Glutamatergic neuron (in vitro differentiated cells): ENCODE measurements around the gene AHCYL2. TPM values are rescaled to one million over a fixed set of nuclear protein-coding genes. Genes with fewer than 3 reads are reported as not detected.

ENCODE experiments used
- DNase-seq: peaks from one replicate; pipeline ENCODE4 v3.0.0; 2022
- H3K27ac Mint-ChIP-seq: one replicate; pipeline ENCODE4 v1.8.0; 2020; ENCODE audit warnings: mild to moderate bottlenecking, mixed read lengths, inconsistent platforms; ENCODE audit not compliant: unreplicated experiment
- H3K27me3 Mint-ChIP-seq: one replicate; pipeline ENCODE4 v1.8.0; 2020; ENCODE audit warnings: mild to moderate bottlenecking, moderate library complexity, mixed read lengths, inconsistent platforms; ENCODE audit not compliant: unreplicated experiment
- H3K36me3 Mint-ChIP-seq: one replicate; pipeline ENCODE4 v1.8.0; 2020; ENCODE audit warnings: mild to moderate bottlenecking, mixed read lengths, inconsistent platforms; ENCODE audit not compliant: unreplicated experiment
- H3K4me1 Mint-ChIP-seq: one replicate; pipeline ENCODE4 v1.8.0; 2020; ENCODE audit warnings: mild to moderate bottlenecking, low read depth, mixed read lengths, inconsistent platforms; ENCODE audit not compliant: unreplicated experiment
- H3K4me3 Mint-ChIP-seq: one replicate; pipeline ENCODE4 v1.8.0; 2020; ENCODE audit warnings: mild to moderate bottlenecking, mixed read lengths, inconsistent platforms; ENCODE audit not compliant: unreplicated experiment
- H3K9me3 Mint-ChIP-seq: one replicate; pipeline ENCODE4 v1.8.0; 2020; ENCODE audit warnings: mild to moderate bottlenecking, moderate library complexity, mixed read lengths, inconsistent platforms; ENCODE audit not compliant: unreplicated experiment
- total RNA-seq: library from RNA; stranded (reverse); fragmentation: NEBNext Ultra II Directional; extraction: Animal tissue kit (Norgen Biotek cat#: 25700); gene quantifications from one replicate; pipeline ENCODE4 v1.2.1, GENCODE V29; 2021; ENCODE audit not compliant: unreplicated experiment
- TF ChIP-seq, protein P1 (sequence below): fragments of 200-600 bp; sonication (generic); IDR thresholded peaks from one replicate; pipeline ENCODE4 v1.5.0; 2021; ENCODE audit not compliant: partially characterized antibody, unreplicated experiment

Gene AHCYL2
- total RNA-seq, 1 donor from 2014 or later = 16.8 TPM

DNA sequence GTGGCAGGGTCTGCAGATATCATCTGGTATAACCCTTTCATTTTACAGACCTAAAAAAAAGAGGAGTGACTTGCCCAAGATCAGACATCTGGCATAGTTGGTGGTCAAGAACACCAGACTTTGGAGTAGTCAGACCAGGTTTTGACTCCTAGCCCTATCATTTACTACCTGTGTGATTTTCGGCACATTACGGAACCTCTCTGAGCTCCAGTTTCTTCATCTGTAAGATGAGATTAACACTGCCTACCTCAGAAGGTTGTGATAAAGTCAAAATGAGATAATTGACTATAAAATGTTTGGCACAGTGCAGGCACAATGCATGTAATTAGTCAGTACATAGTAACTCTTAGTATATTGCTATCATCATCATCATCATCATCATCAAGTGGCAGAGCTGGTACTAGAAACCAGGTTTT lies 210.6 kb downstream of the AHCYL2 start:
- Mint-ChIP-seq H3K4me1 (peaks cover 12% of the 10 kb centered on the region), H3K36me3 (no peaks in the 10 kb centered on the region), H3K4me3 (peak overlapping the region; percentile 98), H3K27me3 (peaks cover 2% of the 10 kb centered on the region), H3K27ac (no peak overlapping the region), H3K9me3 (peaks cover 6% of the 10 kb centered on the region)
- no peak for DNase-seq
- TF ChIP-seq, protein P1, sequence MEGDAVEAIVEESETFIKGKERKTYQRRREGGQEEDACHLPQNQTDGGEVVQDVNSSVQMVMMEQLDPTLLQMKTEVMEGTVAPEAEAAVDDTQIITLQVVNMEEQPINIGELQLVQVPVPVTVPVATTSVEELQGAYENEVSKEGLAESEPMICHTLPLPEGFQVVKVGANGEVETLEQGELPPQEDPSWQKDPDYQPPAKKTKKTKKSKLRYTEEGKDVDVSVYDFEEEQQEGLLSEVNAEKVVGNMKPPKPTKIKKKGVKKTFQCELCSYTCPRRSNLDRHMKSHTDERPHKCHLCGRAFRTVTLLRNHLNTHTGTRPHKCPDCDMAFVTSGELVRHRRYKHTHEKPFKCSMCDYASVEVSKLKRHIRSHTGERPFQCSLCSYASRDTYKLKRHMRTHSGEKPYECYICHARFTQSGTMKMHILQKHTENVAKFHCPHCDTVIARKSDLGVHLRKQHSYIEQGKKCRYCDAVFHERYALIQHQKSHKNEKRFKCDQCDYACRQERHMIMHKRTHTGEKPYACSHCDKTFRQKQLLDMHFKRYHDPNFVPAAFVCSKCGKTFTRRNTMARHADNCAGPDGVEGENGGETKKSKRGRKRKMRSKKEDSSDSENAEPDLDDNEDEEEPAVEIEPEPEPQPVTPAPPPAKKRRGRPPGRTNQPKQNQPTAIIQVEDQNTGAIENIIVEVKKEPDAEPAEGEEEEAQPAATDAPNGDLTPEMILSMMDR = no peak

DNA sequence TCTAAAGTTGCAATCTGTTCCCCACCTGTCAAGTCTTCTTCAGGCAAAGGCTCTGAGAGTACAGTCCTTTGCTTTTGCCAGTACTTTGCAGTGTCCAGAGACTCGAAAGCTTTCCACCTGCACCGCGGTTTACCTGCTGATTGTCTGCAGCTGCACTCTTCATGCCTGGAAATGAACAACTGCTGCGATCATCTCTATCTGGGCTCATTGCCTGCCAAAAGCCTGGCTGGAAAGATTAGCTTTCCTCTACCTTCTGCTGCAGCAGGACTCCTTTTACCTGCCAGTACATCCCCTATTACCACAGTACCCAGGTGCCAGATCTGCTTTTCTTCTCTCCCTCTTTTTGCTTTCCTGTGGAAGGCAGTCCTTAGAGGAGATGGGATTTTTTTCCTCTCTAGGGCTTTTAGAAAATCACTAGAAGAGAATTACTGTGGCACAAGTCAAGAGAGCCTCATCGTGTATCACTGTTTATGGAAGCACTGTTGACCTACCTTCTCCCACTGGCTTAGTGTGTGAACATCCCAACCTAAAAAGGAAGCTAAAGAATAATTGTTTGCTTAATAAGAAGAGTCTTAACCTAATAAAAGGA lies 211.6 kb downstream of the AHCYL2 start:
- Mint-ChIP-seq H3K9me3 (peaks cover 6% of the 10 kb centered on the region), H3K4me1 (peaks cover 12% of the 10 kb centered on the region), H3K27ac (no peak overlapping the region), H3K27me3 (peaks cover 2% of the 10 kb centered on the region), H3K36me3 (no peaks in the 10 kb centered on the region), H3K4me3 (no peak overlapping the region)
- no peak for DNase-seq
- TF ChIP-seq, protein P1 = no peak

DNA sequence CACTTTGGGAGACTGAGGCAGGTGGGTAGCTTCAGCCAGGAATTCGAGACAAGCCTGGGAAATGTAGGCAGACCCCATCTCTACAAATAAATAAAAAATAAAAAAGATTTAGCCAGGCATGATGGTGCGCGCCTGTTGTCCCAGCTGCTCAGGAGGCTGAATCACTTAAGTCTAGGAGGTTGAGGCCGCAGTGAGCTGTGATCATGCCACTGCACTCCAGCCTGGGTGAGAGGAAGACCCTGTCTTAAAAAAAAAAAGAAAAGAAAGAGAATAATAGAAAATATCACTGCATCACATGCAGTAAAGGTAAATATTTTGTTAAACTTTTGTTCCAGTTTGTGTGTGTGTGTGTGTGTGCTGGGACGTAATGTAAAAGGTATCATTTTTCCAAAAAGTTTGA lies 212.4 kb downstream of the AHCYL2 start:
- Mint-ChIP-seq H3K36me3 (no peaks in the 10 kb centered on the region), H3K9me3 (peaks cover 6% of the 10 kb centered on the region), H3K27ac (no peak overlapping the region), H3K27me3 (peaks cover 2% of the 10 kb centered on the region), H3K4me3 (no peak overlapping the region), H3K4me1 (peaks cover 7% of the 10 kb centered on the region)
- TF ChIP-seq, protein P1 = no peak
- no peak for DNase-seq

DNA sequence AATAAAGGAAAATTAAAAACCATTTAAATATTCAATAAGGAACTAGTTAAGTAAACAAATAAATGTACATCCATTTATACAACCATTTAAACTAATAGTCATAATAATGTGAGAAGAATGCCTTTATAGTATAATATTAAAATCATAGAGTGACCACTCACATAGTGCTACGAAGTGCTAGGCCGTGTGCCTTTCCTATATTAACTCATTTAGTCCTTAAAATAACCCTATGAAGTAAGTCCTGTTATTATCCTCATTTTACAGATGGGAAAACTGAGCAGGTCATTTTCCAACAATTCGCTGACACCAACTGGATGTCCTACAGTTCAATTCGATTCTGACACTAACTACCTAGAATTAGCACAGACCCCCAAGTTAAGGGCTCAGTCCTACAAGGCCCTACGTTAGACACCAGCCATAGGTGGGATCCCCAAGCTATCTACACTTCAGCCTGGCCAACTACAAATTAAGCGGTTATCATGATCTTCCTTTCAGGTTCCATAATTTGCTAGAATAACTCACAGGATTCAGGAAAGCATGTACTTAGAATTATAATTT lies 213.5 kb downstream of the AHCYL2 start:
- peaks cover 3% of the 10 kb centered on the region for H3K9me3 Mint-ChIP-seq
- peaks cover 2% of the 10 kb centered on the region for H3K4me1 Mint-ChIP-seq
- H3K27ac Mint-ChIP-seq = no peak overlapping the region
- DNase-seq = no peak
- TF ChIP-seq, protein P1 = no peak
- H3K36me3 Mint-ChIP-seq = no peaks in the 10 kb centered on the region
- H3K4me3 Mint-ChIP-seq = no peak overlapping the region
- H3K27me3 Mint-ChIP-seq = peaks cover 2% of the 10 kb centered on the region

DNA sequence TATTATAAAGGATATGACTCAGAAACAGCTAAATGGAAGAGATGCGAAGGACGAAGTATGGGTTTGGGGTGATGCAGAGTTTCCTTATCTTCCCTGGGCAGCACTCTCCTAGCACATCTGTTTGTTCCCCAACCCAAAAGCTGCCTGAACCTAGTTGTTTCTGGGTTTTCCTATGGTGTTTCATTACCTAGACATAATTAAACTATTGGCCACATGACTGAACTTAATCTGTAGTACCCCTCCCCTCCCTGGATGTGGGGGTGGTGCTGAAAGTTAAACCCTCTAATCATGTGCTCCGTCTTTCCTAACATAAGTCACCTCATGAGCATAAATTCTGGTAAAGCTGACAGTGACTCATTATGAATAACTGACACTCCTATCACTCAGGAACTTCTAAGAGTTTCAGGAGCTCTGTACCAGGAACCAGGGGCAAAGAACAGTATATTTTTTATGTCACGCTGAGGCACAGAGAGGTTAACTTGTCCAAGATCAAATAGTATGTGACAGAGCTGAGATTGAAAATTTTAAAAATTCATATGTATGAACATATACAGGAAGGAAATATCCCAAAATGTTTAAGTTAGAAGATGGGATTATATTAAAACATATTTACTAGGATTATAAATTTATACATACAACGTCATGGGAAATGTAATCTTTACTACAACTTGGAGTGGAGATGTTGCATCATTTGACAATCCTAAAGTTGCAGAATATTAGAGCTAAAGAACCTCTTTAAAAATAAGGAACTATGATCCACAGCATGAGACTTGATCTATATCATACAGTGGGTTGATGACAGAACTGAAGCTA lies 214.2 kb downstream of the AHCYL2 start:
- Mint-ChIP-seq H3K9me3 (no peaks in the 10 kb centered on the region), H3K4me3 (no peak overlapping the region), H3K27me3 (no peaks in the 10 kb centered on the region), H3K4me1 (peaks cover 5% of the 10 kb centered on the region), H3K36me3 (no peaks in the 10 kb centered on the region), H3K27ac (no peak overlapping the region)
- no peak for DNase-seq
- TF ChIP-seq, protein P1 = no peak
